ENCODE measurements around the gene PRSS56. TPM values are rescaled to one million over a fixed set of nuclear protein-coding genes. Genes with fewer than 3 reads are reported as not detected.
A peak's percentile ranks its signal among the peaks of the same experiment; 100 is the strongest.

The PRSS56 gene
- total and polyA plus RNA-seq, 2 of the 13 experiments (the other 11 are each of a cell fraction or from before 2014, with no cell fraction given), result not detected

- in situ Hi-C loops (cut with HindIII; ENCODE audit: extremely low pct_ligation_motif_present, low pct_unique_long_range_greater_than_20kb), result no loop called here
- TF ChIP-seq NCOR1 (IDR thresholded peaks at IDR 0.05; ENCODE audit: borderline replicate concordance, low read length) (no peak), SNAPC4 (CRISPR knock-in tag; IDR thresholded peaks at IDR 0.05) (no peak), NONO (IDR thresholded peaks at IDR 0.05) (no peak), NONO (CRISPR knock-in tag; conservative IDR thresholded peaks at IDR 0.05) (no peak), ZNF557 (CRISPR knock-in tag; IDR thresholded peaks at IDR 0.05) (no peak), ZKSCAN5 (CRISPR knock-in tag; IDR thresholded peaks at IDR 0.05) (no peak), ZNF749 (CRISPR knock-in tag; IDR thresholded peaks at IDR 0.05; ENCODE audit: borderline replicate concordance) (no peak), ZNF546 (CRISPR knock-in tag; conservative IDR thresholded peaks at IDR 0.05) (no peak), BHLHE40 (IDR thresholded peaks at IDR 0.05; ENCODE audit: low read length) (0 out of 2 replicates have a peak, but pooled peaks have one; percentile 26)
- Histone ChIP-seq H3K36me3 (replicated peaks in 1 of 2; ENCODE audit: control insufficient read depth in 1 of 2, insufficient read depth in 2 of 2, low read length in 2 of 2) (no peaks in the 10 kb centered on the region), H3K79me2 (ENCODE audit: insufficient read depth, low read length) (no peaks in the 10 kb centered on the region), H3K9me3 (ENCODE audit: low read length) (no peaks in the 10 kb centered on the region), H3K4me3 (replicated peaks in 1 of 3; ENCODE audit: insufficient read depth in 1 of 3, low read depth in 2 of 3, low read length in 3 of 3) (no peak overlapping the region), H3K27ac (ENCODE audit: extremely low read length, insufficient read depth, low read length) (no peak overlapping the region), H3K4me2 (ENCODE audit: low read depth, low read length) (no peak overlapping the region), H3K4me1 (ENCODE audit: insufficient read depth, low read length) (no peaks in the 10 kb centered on the region), H3K27me3 (ENCODE audit: control insufficient read depth in 1 of 2, insufficient read depth in 2 of 2, low read length in 2 of 2) (peaks cover 32 to 83% of the 10 kb centered on the region in 2 experiments), H2AFZ (ENCODE audit: low read length) (no peak overlapping the region), H4K20me1 (ENCODE audit: insufficient read depth, low read length) (no peaks in the 10 kb centered on the region; the same call in 1 of the 2 replicates), H3K9ac (ENCODE audit: insufficient read depth, low read depth, low read length) (no peak overlapping the region)
- ChIA-PET POLR2A (no interaction called here), CTCF (ENCODE audit: low intra/inter-chr PET ratio, low total read pairs) (no interaction called here)
- no peak for FAIRE-seq
- no TSS peak for BruUV-seq (replicated peaks)
- 36% methylated on average over 25 of the region's 29 CpGs for WGBS (ENCODE audit: low lambda C conversion rate)
- no peak for ATAC-seq
- DNase-seq (ENCODE audit: low spot score), result no peak
- intact Hi-C loops (cut with micrococcal nuclease; ENCODE audit: unreplicated experiment), result no loop called here
Measured at GRCh38 chr2:232481322-232482140, 38.7 kb upstream of the PRSS56 start.

Measured in HepG2 (cell line).